A673 (cell line): ENCODE results near the gene PGAP2. TPM values are rescaled to one million over a fixed set of nuclear protein-coding genes. Genes with fewer than 3 reads are reported as not detected.
A peak's percentile ranks its signal among the peaks of the same experiment; 100 is the strongest.

Experiments used
- BruUV-seq: library from RNA; stranded (reverse); fragments of 400-500 nt; replicated peaks from 2 replicates; lab custom pipeline; 2021; lab: Mats Ljungman, UMichigan
- CTCF ChIA-PET: fragments of 300-600 bp; sonication (Branson Sonifier 250); formaldehyde crosslinking; loops from one replicate; lab custom pipeline; 2022; ENCODE audit warnings: antibody characterized with exemption; lab: Charles Lee
- POLR2A ChIA-PET: fragments of 300-600 bp; sonication (Branson Sonifier 250); formaldehyde crosslinking; loops from one replicate; lab custom pipeline; 2022; ENCODE audit warnings: antibody characterized with exemption; ENCODE audit not compliant: low non-redundant PET; lab: Charles Lee
- DNase-seq: peaks from one replicate; pipeline ENCODE4 v3.0.0-alpha.2; 2015; ENCODE audit warnings: low spot score
- H3K27ac ChIP-seq: fragments of 200-600 bp; sonication (generic); 2 replicates; pipeline ENCODE4 v1.5.1; 2016; ENCODE audit warnings: mixed run types, low read depth, mild to moderate bottlenecking, mixed read lengths, antibody characterized with exemption, low read length; ENCODE audit not compliant: poor library complexity, severe bottlenecking
- H3K27me3 ChIP-seq: fragments of 200-600 bp; sonication (generic); replicated peaks from 2 replicates; pipeline ENCODE4 v1.6.1; 2017; ENCODE audit warnings: mixed run types, low read depth, mild to moderate bottlenecking, mixed read lengths, antibody characterized with exemption, low read length; ENCODE audit not compliant: insufficient read depth, poor library complexity
- H3K36me3 ChIP-seq: fragments of 200-600 bp; sonication (generic); 2 replicates; pipeline ENCODE4 v1.6.1; 2016; ENCODE audit warnings: mixed run types, mild to moderate bottlenecking, mixed read lengths, antibody characterized with exemption, low read length; ENCODE audit not compliant: insufficient read depth, poor library complexity, severe bottlenecking
- H3K4me1 ChIP-seq: fragments of 200-600 bp; sonication (generic); 2 replicates; pipeline ENCODE4 v1.6.1; 2017; ENCODE audit warnings: mixed run types, mild to moderate bottlenecking, mixed read lengths, antibody characterized with exemption, low read length; ENCODE audit not compliant: insufficient read depth, poor library complexity, severe bottlenecking
- H3K4me3 ChIP-seq: fragments of 200-600 bp; sonication (generic); 2 replicates; pipeline ENCODE4 v1.5.1; 2016; ENCODE audit warnings: low read depth, mixed run types, mild to moderate bottlenecking, mixed read lengths, low read length; ENCODE audit not compliant: poor library complexity, severe bottlenecking
- H3K9me3 ChIP-seq: fragments of 200-600 bp; sonication (generic); 2 replicates; pipeline ENCODE4 v1.6.1; 2016; ENCODE audit warnings: mixed run types, low read depth, mild to moderate bottlenecking, mixed read lengths, antibody characterized with exemption, low read length; ENCODE audit not compliant: poor library complexity, severe bottlenecking
- EZH2 ChIP-seq: fragments of 200-600 bp; sonication (generic); IDR thresholded peaks from 2 replicates; pipeline ENCODE4 v1.6.1; 2017; ENCODE audit warnings: borderline replicate concordance, low read depth, mild to moderate bottlenecking, mixed read lengths, antibody characterized with exemption, low read length; ENCODE audit not compliant: poor library complexity, severe bottlenecking
- intact Hi-C: fragments of 100-400 bp; cut with micrococcal nuclease; formaldehyde crosslinking; loops from one replicate; pipeline ENCODE4 v1.10.0; 2022; ENCODE audit not compliant: unreplicated experiment
- total RNA-seq: library from RNA; stranded (reverse); gene quantifications from 2 replicates; pipeline ENCODE4 v1.2.3, GENCODE V29; 2021
- TF ChIP-seq, protein P1 (sequence below): fragments of 300-800, 200-600 bp; sonication (generic); conservative IDR thresholded peaks from 2 replicates; pipeline ENCODE4 v1.5.1; 2017; ENCODE audit warnings: low read depth, mild to moderate bottlenecking, antibody characterized with exemption, low read length, moderate library complexity, mixed read lengths

Gene PGAP2
- total RNA-seq, 1 experiment from 2014 or later, result 16.2 TPM

GRCh38 chr11:3845246-3845645, 36.9 kb downstream of the PGAP2 start:
- no peak for DNase-seq
- CTCF ChIA-PET, result no interaction called here
- POLR2A ChIA-PET, result no interaction called here
- Histone ChIP-seq H3K4me3 (no peak overlapping the region), H3K36me3 (no peaks in the 10 kb centered on the region), H3K27ac (no peak overlapping the region), H3K27me3 (no peaks in the 10 kb centered on the region), H3K4me1 (no peaks in the 10 kb centered on the region), H3K9me3 (no peaks in the 10 kb centered on the region)
- BruUV-seq, result no TSS peak
- intact Hi-C loops, result no loop called here
- TF ChIP-seq EZH2, result no peak
- TF ChIP-seq, protein P1, sequence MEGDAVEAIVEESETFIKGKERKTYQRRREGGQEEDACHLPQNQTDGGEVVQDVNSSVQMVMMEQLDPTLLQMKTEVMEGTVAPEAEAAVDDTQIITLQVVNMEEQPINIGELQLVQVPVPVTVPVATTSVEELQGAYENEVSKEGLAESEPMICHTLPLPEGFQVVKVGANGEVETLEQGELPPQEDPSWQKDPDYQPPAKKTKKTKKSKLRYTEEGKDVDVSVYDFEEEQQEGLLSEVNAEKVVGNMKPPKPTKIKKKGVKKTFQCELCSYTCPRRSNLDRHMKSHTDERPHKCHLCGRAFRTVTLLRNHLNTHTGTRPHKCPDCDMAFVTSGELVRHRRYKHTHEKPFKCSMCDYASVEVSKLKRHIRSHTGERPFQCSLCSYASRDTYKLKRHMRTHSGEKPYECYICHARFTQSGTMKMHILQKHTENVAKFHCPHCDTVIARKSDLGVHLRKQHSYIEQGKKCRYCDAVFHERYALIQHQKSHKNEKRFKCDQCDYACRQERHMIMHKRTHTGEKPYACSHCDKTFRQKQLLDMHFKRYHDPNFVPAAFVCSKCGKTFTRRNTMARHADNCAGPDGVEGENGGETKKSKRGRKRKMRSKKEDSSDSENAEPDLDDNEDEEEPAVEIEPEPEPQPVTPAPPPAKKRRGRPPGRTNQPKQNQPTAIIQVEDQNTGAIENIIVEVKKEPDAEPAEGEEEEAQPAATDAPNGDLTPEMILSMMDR, result no peak

- Histone ChIP-seq H3K36me3 (no peaks in the 10 kb centered on the region), H3K9me3 (no peaks in the 10 kb centered on the region), H3K4me3 (no peak overlapping the region), H3K27me3 (no peaks in the 10 kb centered on the region), H3K27ac (no peak overlapping the region), H3K4me1 (no peaks in the 10 kb centered on the region)
- no peak for TF ChIP-seq EZH2
- TF ChIP-seq, protein P1, result no peak
- intact Hi-C loops, result no loop called here
- DNase-seq, result no peak
- ChIA-PET POLR2A (no interaction called here), CTCF (interaction anchor here (1.0 kb wide), 1 partner anchor 9 kb away, joined by 3 read pairs; the partner anchor contains the start of gene STIM1)
- BruUV-seq, result no TSS peak
Measured at GRCh38 chr11:3845670-3846069, 37.3 kb downstream of the PGAP2 start.

DNA sequence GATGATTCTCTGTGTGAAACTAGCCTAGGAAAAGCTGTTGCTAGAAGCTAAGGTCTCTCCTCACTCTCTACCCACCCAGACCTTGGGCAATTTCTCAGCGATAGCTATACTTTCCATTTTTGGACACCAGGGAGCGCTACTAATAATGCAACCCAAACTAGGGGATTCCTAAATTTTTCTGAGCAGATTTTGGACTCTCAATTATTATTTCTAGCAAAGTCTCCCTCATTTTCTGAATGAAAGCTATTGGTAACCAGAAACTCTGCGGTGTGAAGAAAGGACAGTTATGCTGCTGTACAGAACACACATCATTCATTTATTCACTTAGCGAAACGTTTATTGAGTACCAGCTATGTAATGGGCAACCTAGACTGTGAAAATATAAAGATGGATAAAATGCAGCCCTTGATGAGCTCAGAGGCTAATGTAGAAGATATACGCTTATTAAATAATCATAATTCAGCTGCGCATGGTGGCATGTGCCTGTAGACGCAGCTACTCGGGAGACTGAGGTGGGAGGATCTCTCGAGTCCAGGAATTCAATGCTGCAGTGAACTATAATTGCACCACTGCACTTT, 41.0 kb downstream of the PGAP2 start:
- H3K27ac ChIP-seq, result no peak overlapping the region
- H3K9me3 ChIP-seq, result no peaks in the 10 kb centered on the region
- ChIA-PET CTCF (interaction anchor here (0.8 to 1.9 kb wide), 4 partner anchors 9 to 224 kb away, joined by 3 to 43 read pairs (median 4); partner anchors contain the start of gene RHOG), POLR2A (no interaction called here)
- H3K4me1 ChIP-seq, result peaks cover 1% of the 10 kb centered on the region
- H3K27me3 ChIP-seq, result no peaks in the 10 kb centered on the region
- TF ChIP-seq EZH2, result no peak
- TF ChIP-seq, protein P1, result peak; percentile 71
- BruUV-seq, result no TSS peak
- intact Hi-C loops, result loop anchor here (1.0 kb wide), 1 partner anchor 223 kb away; no protein-coding TSS in a partner anchor
- no peaks in the 10 kb centered on the region for H3K36me3 ChIP-seq
- peak; percentile 70 for DNase-seq
- no peak overlapping the region for H3K4me3 ChIP-seq
